K562 (cell line): ENCODE data around the gene KCND2. TPM values are rescaled to one million over a fixed set of nuclear protein-coding genes. Genes with fewer than 3 reads are reported as not detected.

ENCODE experiments used
- ATAC-seq: fragments of 200-7000 bp; cut with Tn5 transposase; 3 replicates; pipeline ENCODE4 v1.9.1; 2020; ENCODE audit warnings: moderate library complexity
- BruUV-seq: library from RNA; stranded (reverse); fragments of 400-500 nt; replicated peaks from 2 replicates; lab custom pipeline; 2021; lab: Mats Ljungman, UMichigan
- CTCF ChIA-PET: fragments of 300-600 bp; formaldehyde crosslinking; extraction: SDS; loops from one replicate; lab custom pipeline; 2021; ENCODE audit warnings: low intra/inter-chr PET ratio; lab: Yijun Ruan, JAX
- POLR2A ChIA-PET: fragments of 300-600, 350-650 bp; sonication (Branson Sonifier 250); formaldehyde crosslinking; extraction: SDS; loops from one replicate; lab custom pipeline; 2021; ENCODE audit warnings: antibody characterized with exemption, inconsistent platforms; lab: Yijun Ruan, JAX
- DNase-seq, 4 experiments: peaks; one replicate each; pipeline versions ENCODE4 v3.0.0 to v3.0.0-alpha.2; 2011 to 2018; ENCODE audit warnings: low spot score in 3 of 4, mixed read lengths in 3 of 4; ENCODE audit errors: extremely low read depth in 1 of 4
- FAIRE-seq: peaks from 2 replicates; lab custom pipeline; 2011; peaks lifted over from hg19 to GRCh38; lab: Jason Lieb, UNC
- H2AFZ ChIP-seq: 2 replicates; pipeline ENCODE4 v1.6.0; 2011; ENCODE audit warnings: low read depth, low read length, control low read depth, inconsistent platforms
- H3K27ac ChIP-seq: fragments of 200-600 bp; 3 replicates; pipeline ENCODE4 v1.8.0; 2011; ENCODE audit warnings: low read depth, mild to moderate bottlenecking, control low read depth, inconsistent platforms, low read length, moderate library complexity, mixed read lengths; ENCODE audit errors: extremely low read depth
- H3K27me3 ChIP-seq, 2 experiments: fragments of 300-600 bp in 1 of 2; 2 replicates in 1 of 2; 3 replicates in 1 of 2; pipeline versions ENCODE4 v1.6.0 to v1.8.0; 2011; ENCODE audit warnings: inconsistent platforms in 2 of 2, low read length in 2 of 2, mild to moderate bottlenecking in 1 of 2, mixed read lengths in 1 of 2, moderate library complexity in 1 of 2; ENCODE audit not compliant: control insufficient read depth in 2 of 2, insufficient read depth in 2 of 2
- H3K36me3 ChIP-seq: fragments of 300-600 bp; 3 replicates; pipeline ENCODE4 v1.8.0; 2011; ENCODE audit warnings: mild to moderate bottlenecking, low read length, inconsistent platforms; ENCODE audit not compliant: control insufficient read depth, insufficient read depth
- H3K4me1 ChIP-seq, 2 experiments: fragments of 200-600 bp in 1 of 2; replicated peaks in 1 of 2; 2 replicates in 1 of 2; 3 replicates in 1 of 2; pipeline versions ENCODE4 v1.5.1 to v1.8.0; 2011; ENCODE audit warnings: inconsistent platforms in 2 of 2, low read length in 2 of 2, mild to moderate bottlenecking in 1 of 2, mixed read lengths in 1 of 2, moderate library complexity in 1 of 2; ENCODE audit not compliant: control insufficient read depth in 2 of 2, insufficient read depth in 2 of 2
- H3K4me2 ChIP-seq: 2 replicates; pipeline ENCODE4 v1.6.1; 2011; ENCODE audit warnings: low read length, control low read depth, inconsistent platforms, mixed read lengths; ENCODE audit not compliant: insufficient read depth
- H3K4me3 ChIP-seq: fragments of 200-600 bp; sonication (generic), shearing (Covaris generic); 2 replicates; pipeline ENCODE4 v1.5.1; 2016; ENCODE audit warnings: control low read depth, inconsistent platforms
- H3K79me2 ChIP-seq: fragments of 200-600 bp; 3 replicates; pipeline ENCODE4 v1.8.0; 2011; ENCODE audit warnings: low read length, inconsistent platforms; ENCODE audit not compliant: control insufficient read depth, insufficient read depth
- H3K9ac ChIP-seq, 2 experiments: 2 replicates each; pipeline versions ENCODE4 v1.6.0 to v1.6.1; 2011; ENCODE audit warnings: low read depth in 2 of 2, low read length in 2 of 2, control low read depth in 1 of 2, inconsistent platforms in 1 of 2, mild to moderate bottlenecking in 1 of 2, mixed read lengths in 1 of 2; ENCODE audit not compliant: insufficient read depth in 1 of 2
- H3K9me1 ChIP-seq: one replicate; pipeline ENCODE4 v1.6.0; 2011; ENCODE audit warnings: inconsistent platforms, mild to moderate bottlenecking, low read length, moderate library complexity; ENCODE audit not compliant: control insufficient read depth, insufficient read depth
- H3K9me3 ChIP-seq: replicated peaks from 2 replicates; pipeline ENCODE4 v1.5.1; 2011; ENCODE audit warnings: low read depth, low read length, inconsistent platforms; ENCODE audit not compliant: control insufficient read depth, insufficient read depth
- H4K20me1 ChIP-seq: replicated peaks from 2 replicates; pipeline ENCODE4 v1.6.1; 2011; ENCODE audit warnings: low read length, inconsistent platforms, mixed read lengths; ENCODE audit not compliant: control insufficient read depth, insufficient read depth
- COPS2 ChIP-seq: fragments of 450-650 bp; conservative IDR thresholded peaks from 2 replicates; pipeline ENCODE4 v1.6.1; 2016; ENCODE audit warnings: mild to moderate bottlenecking, moderate library complexity
- GABPB1 ChIP-seq: sonication (generic); formaldehyde crosslinking; IDR thresholded peaks from 2 replicates; pipeline ENCODE4 v1.8.0; 2022; ENCODE audit warnings: mild to moderate bottlenecking, missing genetic modification reagents
- MAZ ChIP-seq, 2 experiments: fragments of 450-650 bp in 1 of 2; sonication (generic) in 1 of 2; formaldehyde crosslinking; IDR thresholded peaks in 1 of 2; conservative IDR thresholded peaks in 1 of 2; 2 replicates each; pipeline versions ENCODE4 v1.4.0 to v1.5.0; 2020; ENCODE audit warnings: mild to moderate bottlenecking in 1 of 2, missing genetic modification reagents in 1 of 2
- MCM3 ChIP-seq: fragments of 450-650 bp; IDR thresholded peaks from 2 replicates; pipeline ENCODE4 v1.6.1; 2016
- NR2C1 ChIP-seq, 2 experiments: fragments of 450-650 bp; IDR thresholded peaks; 2 replicates each; pipeline ENCODE4 v1.6.1; 2017; ENCODE audit warnings: mild to moderate bottlenecking in 2 of 2, antibody characterized with exemption in 1 of 2, inconsistent platforms in 1 of 2, missing compliant biosample characterization in 1 of 2, missing genetic modification characterization in 1 of 2
- PYGO2 ChIP-seq: fragments of 450-650 bp; IDR thresholded peaks from 2 replicates; pipeline ENCODE4 v1.6.1; 2016; ENCODE audit warnings: mild to moderate bottlenecking, missing genetic modification characterization, moderate library complexity, missing compliant biosample characterization
- SP1 ChIP-seq: sonication (generic); formaldehyde crosslinking; IDR thresholded peaks from 2 replicates; pipeline ENCODE4 v1.8.1; 2022; ENCODE audit warnings: mild to moderate bottlenecking, missing genetic modification reagents
- WGBS: fragments of 100-300 bp; shearing (Covaris generic); methylation state at CpG from one replicate; pipeline ENCODE4 v1.1.6; 2016; ENCODE audit warnings: low coverage, mixed read lengths; ENCODE audit not compliant: insufficient coverage; ENCODE audit errors: missing lambda C conversion rate; 5-methylcytosine and 5-hydroxymethylcytosine counted together
- in situ Hi-C: fragments of 300-500 bp; cut with MboI; formaldehyde crosslinking; loops from 4 replicates; pipeline ENCODE4 v1.15.0; 2018; ENCODE audit warnings: inconsistent platforms, mixed read lengths
- intact Hi-C: fragments of 100-400 bp; cut with micrococcal nuclease; formaldehyde crosslinking; loops from 2 replicates; pipeline ENCODE4 v1.14.2; 2022
- polyA plus RNA-seq, 8 experiments: library from polyadenylated mRNA; depleted of rRNA in 4 of 8; stranded (reverse) in 5 of 8; unstranded in 3 of 8; fragments of >200 nt; fragmentation: Nextera tagmentation in 2 of 8; fragmentation: Illumina TruSeq in 1 of 8; extraction: Ambion mirVana in 2 of 8; extraction: Trizol in 1 of 8; gene quantifications; 2 replicates each; pipeline versions ENCODE4 v1.2.1 to v1.2.3, GENCODE V29; 2011 to 2014; ENCODE audit warnings: inconsistent platforms in 1 of 8, missing spikeins in 1 of 8
- total RNA-seq, 7 experiments: library from RNA; depleted of rRNA in 6 of 7; stranded (reverse); fragments of >200 nt in 6 of 7; fragmentation: Illumina TruSeq in 2 of 7; extraction: Trizol in 2 of 7; gene quantifications; 2 replicates each; pipeline versions ENCODE4 v1.2.1 to v1.2.3, GENCODE V29; 2011 to 2021; ENCODE audit warnings: low replicate concordance in 1 of 7
- TF ChIP-seq, protein P1 (sequence below), 2 experiments: IDR thresholded peaks in 1 of 2; conservative IDR thresholded peaks in 1 of 2; 2 replicates each; pipeline ENCODE4 v1.6.1; 2016; ENCODE audit warnings: low read depth in 2 of 2, mild to moderate bottlenecking in 1 of 2, missing compliant biosample characterization in 1 of 2, missing genetic modification characterization in 1 of 2, moderate library complexity in 1 of 2
- TF ChIP-seq, protein P2 (sequence below): fragments of 250-450 bp; sonication (Bioruptor Pico); IDR thresholded peaks from 2 replicates; pipeline ENCODE4 v1.8.0; 2022; ENCODE audit warnings: moderate library complexity, mild to moderate bottlenecking, inconsistent platforms

KCND2 gene
- total and polyA plus RNA-seq, 9 of the 15 experiments (the other 6 are each of a cell fraction or from before 2014, with no cell fraction given), result 0.03 to 0.12 TPM; not detected in 7

- Histone ChIP-seq H3K4me1 (no peaks in the 10 kb centered on the region), H3K4me3 (no peak overlapping the region), H4K20me1 (no peaks in the 10 kb centered on the region), H3K9ac (no peak overlapping the region), H3K36me3 (no peaks in the 10 kb centered on the region), H3K27ac (no peak overlapping the region), H3K4me2 (no peak overlapping the region), H2AFZ (no peak overlapping the region), H3K9me1 (no peaks in the 10 kb centered on the region), H3K27me3 (no peaks in the 10 kb centered on the region), H3K9me3 (no peaks in the 10 kb centered on the region), H3K79me2 (no peaks in the 10 kb centered on the region)
- ChIA-PET POLR2A (interaction anchor here (0.6 kb wide), 1 partner anchor 47 kb away, joined by 3 read pairs; no protein-coding TSS in a partner anchor), CTCF (no interaction called here)
- no peak for DNase-seq
- no peak for TF ChIP-seq GABPB1 (CRISPR knock-in tag)
- TF ChIP-seq, protein P1, sequence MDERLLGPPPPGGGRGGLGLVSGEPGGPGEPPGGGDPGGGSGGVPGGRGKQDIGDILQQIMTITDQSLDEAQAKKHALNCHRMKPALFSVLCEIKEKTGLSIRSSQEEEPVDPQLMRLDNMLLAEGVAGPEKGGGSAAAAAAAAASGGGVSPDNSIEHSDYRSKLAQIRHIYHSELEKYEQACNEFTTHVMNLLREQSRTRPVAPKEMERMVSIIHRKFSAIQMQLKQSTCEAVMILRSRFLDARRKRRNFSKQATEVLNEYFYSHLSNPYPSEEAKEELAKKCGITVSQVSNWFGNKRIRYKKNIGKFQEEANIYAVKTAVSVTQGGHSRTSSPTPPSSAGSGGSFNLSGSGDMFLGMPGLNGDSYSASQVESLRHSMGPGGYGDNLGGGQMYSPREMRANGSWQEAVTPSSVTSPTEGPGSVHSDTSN (CRISPR knock-in tag; IDR thresholded peaks at IDR 0.05; ENCODE audit: low read depth), result no peak
- TF ChIP-seq, protein P1 (tag; conservative IDR thresholded peaks at IDR 0.05; ENCODE audit: low read depth), result no peak
- TF ChIP-seq SP1 (CRISPR knock-in tag), result no peak
- TF ChIP-seq PYGO2, result no peak
- no peak for TF ChIP-seq NR2C1 (IDR thresholded peaks at IDR 0.05)
- TF ChIP-seq NR2C1 (tag; IDR thresholded peaks at IDR 0.05), result no peak
- TF ChIP-seq, protein P2, sequence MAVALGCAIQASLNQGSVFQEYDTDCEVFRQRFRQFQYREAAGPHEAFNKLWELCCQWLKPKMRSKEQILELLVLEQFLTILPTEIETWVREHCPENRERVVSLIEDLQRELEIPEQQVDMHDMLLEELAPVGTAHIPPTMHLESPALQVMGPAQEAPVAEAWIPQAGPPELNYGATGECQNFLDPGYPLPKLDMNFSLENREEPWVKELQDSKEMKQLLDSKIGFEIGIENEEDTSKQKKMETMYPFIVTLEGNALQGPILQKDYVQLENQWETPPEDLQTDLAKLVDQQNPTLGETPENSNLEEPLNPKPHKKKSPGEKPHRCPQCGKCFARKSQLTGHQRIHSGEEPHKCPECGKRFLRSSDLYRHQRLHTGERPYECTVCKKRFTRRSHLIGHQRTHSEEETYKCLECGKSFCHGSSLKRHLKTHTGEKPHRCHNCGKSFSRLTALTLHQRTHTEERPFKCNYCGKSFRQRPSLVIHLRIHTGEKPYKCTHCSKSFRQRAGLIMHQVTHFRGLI (CRISPR knock-in tag), result no peak
- TF ChIP-seq COPS2, result no peak
- no peak for TF ChIP-seq MCM3
- TF ChIP-seq MAZ (CRISPR knock-in tag; conservative IDR thresholded peaks at IDR 0.05 in 1 of 2, IDR thresholded peaks at IDR 0.05 in 1 of 2), result no peak
- in situ Hi-C loops, result no loop called here
- no peak for FAIRE-seq
- BruUV-seq, result no TSS peak
- 2% methylated on average over 2 of the region's 2 CpGs for WGBS
- intact Hi-C loops, result no loop called here
- no peak for ATAC-seq
Measured at GRCh38 chr7:120716307-120716706, 443.3 kb downstream of the KCND2 start.
